ENCODE data around the gene IGF2BP2. TPM values are rescaled to one million over a fixed set of nuclear protein-coding genes. Genes with fewer than 3 reads are reported as not detected.

The IGF2BP2 gene
- total and polyA plus RNA-seq, 9 of the 15 experiments (the other 6 are each of a cell fraction or from before 2014, with no cell fraction given), result 3.2 to 59.6 (median 30.5) TPM

- H3K9me1 ChIP-seq (ENCODE audit: control insufficient read depth, insufficient read depth, low read length), result no peaks in the 10 kb centered on the region
- no TSS peak for BruUV-seq (replicated peaks)
- POLR2A ChIA-PET, result interaction anchor here (0.7 to 1.5 kb wide), 6 partner anchors 17 to 1103 kb away, joined by 3 to 4 read pairs (median 3); partner anchors contain the start of gene TRA2B
- no peak overlapping the region for H3K4me3 ChIP-seq
- H3K36me3 ChIP-seq (ENCODE audit: control insufficient read depth, insufficient read depth, low read length), result no peaks in the 10 kb centered on the region
- CTCF ChIA-PET (ENCODE audit: low intra/inter-chr PET ratio), result no interaction called here
- H4K20me1 ChIP-seq (replicated peaks; ENCODE audit: control insufficient read depth, insufficient read depth, low read length), result no peaks in the 10 kb centered on the region
- DNase-seq (ENCODE audit: extremely low read depth in 1 of 4, low spot score in 3 of 4) (peak; percentile 17 to 58 (median 30)), ATAC-seq (peak; percentile 88), FAIRE-seq (peak; percentile 77)
- in situ Hi-C loops (cut with MboI) (no loop called here), intact Hi-C loops (cut with micrococcal nuclease) (loop anchor here (2.0 kb wide), 1 partner anchor 111 kb away; no protein-coding TSS in a partner anchor)
- H3K4me1 ChIP-seq (replicated peaks in 1 of 2; ENCODE audit: control insufficient read depth in 2 of 2, insufficient read depth in 2 of 2, low read length in 2 of 2), result no peaks in the 10 kb centered on the region; a peak in 1 of 5 replicates
- H3K27me3 ChIP-seq (ENCODE audit: control insufficient read depth in 2 of 2, insufficient read depth in 2 of 2, low read length in 2 of 2), result no peaks in the 10 kb centered on the region
- H3K27ac ChIP-seq (ENCODE audit: extremely low read depth, low read depth, low read length), result no peak overlapping the region
- peak overlapping the region; percentile 33; the same call in 1 of the 2 replicates for H2AFZ ChIP-seq (ENCODE audit: low read depth, low read length)
- H3K79me2 ChIP-seq (ENCODE audit: control insufficient read depth, insufficient read depth, low read length), result no peaks in the 10 kb centered on the region
- H3K4me2 ChIP-seq (ENCODE audit: insufficient read depth, low read length), result no peak overlapping the region
- 28% methylated on average over 6 of the region's 6 CpGs for WGBS (ENCODE audit: insufficient coverage, low coverage, missing lambda C conversion rate)
- H3K9ac ChIP-seq (ENCODE audit: insufficient read depth in 1 of 2, low read depth in 2 of 2, low read length in 2 of 2), result peak overlapping the region in 1 of 2 experiments; percentile 26; a peak in 1 of 4 replicates
- H3K9me3 ChIP-seq (replicated peaks; ENCODE audit: control insufficient read depth, insufficient read depth, low read depth, low read length), result no peaks in the 10 kb centered on the region
- no peak for TF ChIP-seq CBX1 (IDR thresholded peaks at IDR 0.05; ENCODE audit: low read depth)
- TF ChIP-seq ZNF584 (CRISPR knock-in tag; IDR thresholded peaks at IDR 0.05; ENCODE audit: low read depth), result peak; percentile 58; the same call in 1 of the 2 replicates
- TF ChIP-seq SRSF1 (IDR thresholded peaks at IDR 0.05; ENCODE audit: low read depth, low read length), result no peak
- TF ChIP-seq REST (IDR thresholded peaks at IDR 0.05; ENCODE audit: borderline replicate concordance), result peak; percentile 31; the same call in 1 of the 2 replicates
- no peak for TF ChIP-seq REST (CRISPR knock-in tag; IDR thresholded peaks at IDR 0.05; ENCODE audit: low read depth)
- TF ChIP-seq KHSRP (IDR thresholded peaks at IDR 0.05), result no peak
- TF ChIP-seq FOXM1 (IDR thresholded peaks at IDR 0.05; ENCODE audit: low read depth), result 0 out of 2 replicates have a peak, but pooled peaks have one; percentile 38
- no peak for TF ChIP-seq FOXM1 (CRISPR knock-in tag; IDR thresholded peaks at IDR 0.05; ENCODE audit: low read depth)
- TF ChIP-seq THRA (IDR thresholded peaks at IDR 0.05), result no peak
- no peak for TF ChIP-seq ELF1 (tag; IDR thresholded peaks at IDR 0.05)
- no peak for TF ChIP-seq THAP12 (CRISPR knock-in tag; IDR thresholded peaks at IDR 0.05)
- no peak for TF ChIP-seq SRSF9 (IDR thresholded peaks at IDR 0.05; ENCODE audit: borderline replicate concordance, low read depth, low read length)
Measured at GRCh38 chr3:185846037-185846436, 21.2 kb upstream of the IGF2BP2 start.
